Neural cell (in vitro differentiated cells): ENCODE measurements around the gene PTPRU.

Source experiments
- EP300 ChIP-seq: fragments of 450-650 bp; conservative IDR thresholded peaks from 2 replicates; pipeline ENCODE4 v1.6.1; 2014; ENCODE audit warnings: antibody characterized with exemption, mild to moderate bottlenecking, moderate library complexity; ENCODE audit not compliant: poor library complexity, severe bottlenecking
- EZH2 ChIP-seq: fragments of 200-600, 300-800 bp; shearing (Covaris generic), sonication (generic); IDR thresholded peaks from 2 replicates; pipeline ENCODE4 v1.6.1; 2014; ENCODE audit warnings: antibody characterized with exemption, low read length, borderline replicate concordance, mild to moderate bottlenecking; ENCODE audit not compliant: insufficient read depth, poor library complexity, severe bottlenecking
- TF ChIP-seq, protein P1 (sequence below): fragments of 450-650 bp; IDR thresholded peaks from 2 replicates; pipeline ENCODE4 v1.5.1; 2014; ENCODE audit warnings: antibody characterized with exemption, mild to moderate bottlenecking, moderate library complexity; ENCODE audit not compliant: poor library complexity, severe bottlenecking
- TF ChIP-seq, protein P2 (sequence below): IDR thresholded peaks from 2 replicates; pipeline ENCODE4 v1.6.1; 2012; ENCODE audit warnings: borderline replicate concordance

GRCh38 chr1:29318724-29319123 lies 82.4 kb downstream of the PTPRU start:
- TF ChIP-seq, protein P1, sequence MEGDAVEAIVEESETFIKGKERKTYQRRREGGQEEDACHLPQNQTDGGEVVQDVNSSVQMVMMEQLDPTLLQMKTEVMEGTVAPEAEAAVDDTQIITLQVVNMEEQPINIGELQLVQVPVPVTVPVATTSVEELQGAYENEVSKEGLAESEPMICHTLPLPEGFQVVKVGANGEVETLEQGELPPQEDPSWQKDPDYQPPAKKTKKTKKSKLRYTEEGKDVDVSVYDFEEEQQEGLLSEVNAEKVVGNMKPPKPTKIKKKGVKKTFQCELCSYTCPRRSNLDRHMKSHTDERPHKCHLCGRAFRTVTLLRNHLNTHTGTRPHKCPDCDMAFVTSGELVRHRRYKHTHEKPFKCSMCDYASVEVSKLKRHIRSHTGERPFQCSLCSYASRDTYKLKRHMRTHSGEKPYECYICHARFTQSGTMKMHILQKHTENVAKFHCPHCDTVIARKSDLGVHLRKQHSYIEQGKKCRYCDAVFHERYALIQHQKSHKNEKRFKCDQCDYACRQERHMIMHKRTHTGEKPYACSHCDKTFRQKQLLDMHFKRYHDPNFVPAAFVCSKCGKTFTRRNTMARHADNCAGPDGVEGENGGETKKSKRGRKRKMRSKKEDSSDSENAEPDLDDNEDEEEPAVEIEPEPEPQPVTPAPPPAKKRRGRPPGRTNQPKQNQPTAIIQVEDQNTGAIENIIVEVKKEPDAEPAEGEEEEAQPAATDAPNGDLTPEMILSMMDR: no peak
- TF ChIP-seq EP300 (no peak), EZH2 (no peak)
- TF ChIP-seq, protein P2, sequence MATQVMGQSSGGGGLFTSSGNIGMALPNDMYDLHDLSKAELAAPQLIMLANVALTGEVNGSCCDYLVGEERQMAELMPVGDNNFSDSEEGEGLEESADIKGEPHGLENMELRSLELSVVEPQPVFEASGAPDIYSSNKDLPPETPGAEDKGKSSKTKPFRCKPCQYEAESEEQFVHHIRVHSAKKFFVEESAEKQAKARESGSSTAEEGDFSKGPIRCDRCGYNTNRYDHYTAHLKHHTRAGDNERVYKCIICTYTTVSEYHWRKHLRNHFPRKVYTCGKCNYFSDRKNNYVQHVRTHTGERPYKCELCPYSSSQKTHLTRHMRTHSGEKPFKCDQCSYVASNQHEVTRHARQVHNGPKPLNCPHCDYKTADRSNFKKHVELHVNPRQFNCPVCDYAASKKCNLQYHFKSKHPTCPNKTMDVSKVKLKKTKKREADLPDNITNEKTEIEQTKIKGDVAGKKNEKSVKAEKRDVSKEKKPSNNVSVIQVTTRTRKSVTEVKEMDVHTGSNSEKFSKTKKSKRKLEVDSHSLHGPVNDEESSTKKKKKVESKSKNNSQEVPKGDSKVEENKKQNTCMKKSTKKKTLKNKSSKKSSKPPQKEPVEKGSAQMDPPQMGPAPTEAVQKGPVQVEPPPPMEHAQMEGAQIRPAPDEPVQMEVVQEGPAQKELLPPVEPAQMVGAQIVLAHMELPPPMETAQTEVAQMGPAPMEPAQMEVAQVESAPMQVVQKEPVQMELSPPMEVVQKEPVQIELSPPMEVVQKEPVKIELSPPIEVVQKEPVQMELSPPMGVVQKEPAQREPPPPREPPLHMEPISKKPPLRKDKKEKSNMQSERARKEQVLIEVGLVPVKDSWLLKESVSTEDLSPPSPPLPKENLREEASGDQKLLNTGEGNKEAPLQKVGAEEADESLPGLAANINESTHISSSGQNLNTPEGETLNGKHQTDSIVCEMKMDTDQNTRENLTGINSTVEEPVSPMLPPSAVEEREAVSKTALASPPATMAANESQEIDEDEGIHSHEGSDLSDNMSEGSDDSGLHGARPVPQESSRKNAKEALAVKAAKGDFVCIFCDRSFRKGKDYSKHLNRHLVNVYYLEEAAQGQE: no peak
